Stimulated activated CD8-positive, alpha-beta memory T cell treated with anti-CD3 and anti-CD28 coated beads, Interleukin-15, amount 100 ng/mL, for 4 hours (primary cell): ENCODE results near the gene FUOM.

Source experiments
- DNase-seq, 2 donors: peaks; one replicate each; pipeline ENCODE4 v3.0.0-alpha.2; 2020; ENCODE audit warnings: low read depth in 2 of 2

Gene FUOM

GRCh38 chr10:133357285-133358161 is at the start of gene FUOM:
TSS of gene FUOM (minus strand) at chr10:133358019. CDS start at chr10:133358007, 12 bp downstream.
- DNase-seq: peak; percentile 50 to 64

GRCh38 chr10:133405844-133406527 is 48.2 kb upstream of the FUOM start:
- no peak for DNase-seq

GRCh38 chr10:133405272-133405671 is 47.5 kb upstream of the FUOM start:
- DNase-seq: no peak

GRCh38 chr10:133403784-133404183 is 46.0 kb upstream of the FUOM start:
- no peak for DNase-seq

GRCh38 chr10:133403359-133403758 is 45.5 kb upstream of the FUOM start:
- no peak for DNase-seq

- DNase-seq: no peak
Observed at GRCh38 chr10:133401981-133402725, 44.3 kb upstream of the FUOM start.

- DNase-seq: no peak
Observed at GRCh38 chr10:133401500-133401899, 43.7 kb upstream of the FUOM start.

- no peak for DNase-seq
Observed at GRCh38 chr10:133400624-133401424, 43.0 kb upstream of the FUOM start.

- no peak for DNase-seq
Observed at GRCh38 chr10:133399123-133399601, 41.3 kb upstream of the FUOM start.

GRCh38 chr10:133397938-133398337 is 40.1 kb upstream of the FUOM start:
- no peak for DNase-seq

GRCh38 chr10:133396035-133396624 is 38.3 kb upstream of the FUOM start:
- DNase-seq: no peak

- no peak for DNase-seq
Observed at GRCh38 chr10:133394801-133395221, 37.0 kb upstream of the FUOM start.

GRCh38 chr10:133394064-133394663 is 36.3 kb upstream of the FUOM start, which contains the start of gene MTG1:
TSS of gene MTG1 (plus strand) at chr10:133394157. CDS start at chr10:133394221, 64 bp downstream.
- DNase-seq: peak; percentile 86 to 89

GRCh38 chr10:133393401-133394063 is 35.7 kb upstream of the FUOM start:
- DNase-seq: no peak

GRCh38 chr10:133391761-133392518 is 34.1 kb upstream of the FUOM start:
- no peak for DNase-seq

GRCh38 chr10:133391249-133391635 is 33.4 kb upstream of the FUOM start:
- no peak for DNase-seq

- DNase-seq: no peak
Observed at GRCh38 chr10:133390597-133391248, 32.9 kb upstream of the FUOM start.

GRCh38 chr10:133388973-133389818 is 31.4 kb upstream of the FUOM start:
- no peak for DNase-seq
